Activated CD8-positive, alpha-beta T cell treated with anti-CD3 and anti-CD28 coated beads for 36 hours (primary cell): ENCODE measurements around the gene BRAF. TPM values are rescaled to one million over a fixed set of nuclear protein-coding genes. Genes with fewer than 3 reads are reported as not detected.
"Not testable (repeated sequence)": the region's sequence is repeated elsewhere in the genome, so short reads cannot be mapped to it uniquely, and the experiment has no call there.

Source experiments
- ATAC-seq: fragments of 200-7000 bp; cut with Tn5 transposase; one replicate; pipeline ENCODE4 v1.10.0; 2021; ENCODE audit warnings: mild to moderate bottlenecking, moderate library complexity
- CTCF ChIA-PET: fragments of 350-600 bp; sonication (Branson Sonifier 250); formaldehyde crosslinking; loops from one replicate; lab custom pipeline; 2021; ENCODE audit warnings: antibody characterized with exemption; lab: Charles Lee
- POLR2A ChIA-PET: fragments of 350-600 bp; sonication (Branson Sonifier 250); formaldehyde crosslinking; loops from one replicate; lab custom pipeline; 2021; ENCODE audit warnings: antibody characterized with exemption; lab: Charles Lee
- DNase-seq: peaks from one replicate; pipeline ENCODE4 v3.0.0-alpha.2; 2020
- H3K27ac Mint-ChIP-seq: one replicate; pipeline ENCODE4 v1.8.0; 2021; ENCODE audit warnings: mild to moderate bottlenecking, mixed read lengths
- H3K27me3 Mint-ChIP-seq: one replicate; pipeline ENCODE4 v1.8.0; 2021; ENCODE audit warnings: mixed read lengths
- H3K36me3 Mint-ChIP-seq: one replicate; pipeline ENCODE4 v1.8.0; 2021; ENCODE audit warnings: low read depth, mixed read lengths
- H3K4me1 Mint-ChIP-seq: one replicate; pipeline ENCODE4 v1.8.0; 2021; ENCODE audit warnings: low read depth, mixed read lengths
- H3K4me3 Mint-ChIP-seq: one replicate; pipeline ENCODE4 v1.8.0; 2021; ENCODE audit warnings: mild to moderate bottlenecking, moderate library complexity, mixed read lengths
- H3K9me3 Mint-ChIP-seq: one replicate; pipeline ENCODE4 v1.8.0; 2021; ENCODE audit warnings: mixed read lengths
- intact Hi-C: fragments of 100-400 bp; cut with micrococcal nuclease; formaldehyde crosslinking; loops from one replicate; pipeline ENCODE4 v1.10.0; 2022
- total RNA-seq, 2 experiments: library from RNA; stranded (reverse); gene quantifications; one replicate each; pipeline ENCODE4 v1.2.3, GENCODE V29; 2021
- TF ChIP-seq, protein P1 (sequence below): fragments of 200-600 bp; IDR thresholded peaks from one replicate; pipeline ENCODE4 v1.8.0; 2022; ENCODE audit warnings: antibody characterized with exemption, mild to moderate bottlenecking

The BRAF gene
- total RNA-seq, 2 experiments from 2014 or later, result 30.0 to 30.6 TPM

DNA sequence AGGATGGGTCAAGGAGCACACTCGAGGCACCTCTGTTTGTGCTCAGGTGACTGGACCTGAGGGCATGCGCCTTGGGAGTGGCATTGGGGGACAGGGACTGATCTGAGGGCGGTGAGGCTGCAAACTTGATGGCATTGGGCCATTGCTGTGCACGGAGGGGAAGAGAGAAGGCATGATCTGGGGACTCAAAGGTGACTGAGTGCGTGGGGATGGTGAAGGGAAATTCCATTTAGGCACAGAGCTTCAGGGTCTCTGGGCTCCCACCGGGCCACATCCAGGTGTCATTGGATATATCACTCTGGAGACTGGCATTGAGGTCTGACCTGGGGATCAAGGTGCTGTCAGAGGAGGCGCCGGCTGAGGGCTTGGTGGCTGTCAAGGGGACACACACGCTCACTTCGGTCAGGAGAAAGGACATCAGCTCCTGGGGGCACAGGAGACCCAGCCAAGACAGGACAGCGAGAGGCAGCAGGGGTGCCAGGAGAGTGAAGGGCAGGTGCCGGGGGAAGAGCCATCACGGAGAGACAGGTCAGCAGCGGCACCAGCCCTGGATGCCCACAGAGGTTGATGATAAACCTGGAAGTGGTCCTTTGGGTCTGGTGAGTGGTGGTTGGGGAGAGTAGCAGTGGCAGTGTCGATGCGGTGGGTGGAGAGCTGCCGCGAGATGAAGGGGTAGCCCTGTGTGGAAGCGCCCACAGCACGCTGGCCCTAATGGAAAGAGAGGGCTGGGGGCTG lies 246.5 kb downstream of the BRAF start:
- H3K4me3 Mint-ChIP-seq, result no peak overlapping the region
- ATAC-seq (no peak), DNase-seq (no peak)
- POLR2A ChIA-PET, result no interaction called here
- intact Hi-C loops, result no loop called here
- peaks cover 29% of the 10 kb centered on the region for H3K4me1 Mint-ChIP-seq
- TF ChIP-seq, protein P1, sequence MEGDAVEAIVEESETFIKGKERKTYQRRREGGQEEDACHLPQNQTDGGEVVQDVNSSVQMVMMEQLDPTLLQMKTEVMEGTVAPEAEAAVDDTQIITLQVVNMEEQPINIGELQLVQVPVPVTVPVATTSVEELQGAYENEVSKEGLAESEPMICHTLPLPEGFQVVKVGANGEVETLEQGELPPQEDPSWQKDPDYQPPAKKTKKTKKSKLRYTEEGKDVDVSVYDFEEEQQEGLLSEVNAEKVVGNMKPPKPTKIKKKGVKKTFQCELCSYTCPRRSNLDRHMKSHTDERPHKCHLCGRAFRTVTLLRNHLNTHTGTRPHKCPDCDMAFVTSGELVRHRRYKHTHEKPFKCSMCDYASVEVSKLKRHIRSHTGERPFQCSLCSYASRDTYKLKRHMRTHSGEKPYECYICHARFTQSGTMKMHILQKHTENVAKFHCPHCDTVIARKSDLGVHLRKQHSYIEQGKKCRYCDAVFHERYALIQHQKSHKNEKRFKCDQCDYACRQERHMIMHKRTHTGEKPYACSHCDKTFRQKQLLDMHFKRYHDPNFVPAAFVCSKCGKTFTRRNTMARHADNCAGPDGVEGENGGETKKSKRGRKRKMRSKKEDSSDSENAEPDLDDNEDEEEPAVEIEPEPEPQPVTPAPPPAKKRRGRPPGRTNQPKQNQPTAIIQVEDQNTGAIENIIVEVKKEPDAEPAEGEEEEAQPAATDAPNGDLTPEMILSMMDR, result no peak
- no peaks in the 10 kb centered on the region for H3K9me3 Mint-ChIP-seq
- CTCF ChIA-PET, result no interaction called here
- no peaks in the 10 kb centered on the region for H3K27me3 Mint-ChIP-seq
- peaks cover 37% of the 10 kb centered on the region for H3K36me3 Mint-ChIP-seq
- H3K27ac Mint-ChIP-seq, result no peak overlapping the region

GRCh38 chr7:140677496-140677895 lies 247.2 kb downstream of the BRAF start:
- Mint-ChIP-seq H3K9me3 (no peaks in the 10 kb centered on the region), H3K27me3 (no peaks in the 10 kb centered on the region), H3K27ac (no peak overlapping the region), H3K4me1 (peaks cover 29% of the 10 kb centered on the region), H3K36me3 (peaks cover 37% of the 10 kb centered on the region), H3K4me3 (no peak overlapping the region)
- ATAC-seq (no peak), DNase-seq (no peak)
- TF ChIP-seq, protein P1, result no peak
- POLR2A ChIA-PET, result no interaction called here
- CTCF ChIA-PET, result no interaction called here
- intact Hi-C loops, result no loop called here

DNA sequence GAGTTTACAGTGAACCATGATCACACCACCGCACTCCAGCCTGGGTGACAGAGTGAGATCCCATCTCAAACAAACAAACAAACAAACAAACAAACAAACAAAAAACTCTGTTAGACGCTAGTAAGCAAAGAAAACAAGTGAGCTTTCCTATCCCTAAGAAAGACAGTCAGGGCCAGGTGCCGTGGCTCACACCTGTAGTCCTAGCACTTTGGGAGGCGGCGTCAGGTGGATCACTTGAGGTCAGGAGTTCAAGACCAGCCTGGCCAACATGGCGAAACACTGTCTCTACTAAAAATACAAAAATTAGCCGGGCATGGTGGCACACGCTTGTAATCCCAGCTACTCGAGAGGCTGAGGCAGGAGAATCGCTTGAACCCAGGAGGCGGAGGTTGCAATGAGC lies 247.8 kb downstream of the BRAF start:
- ATAC-seq, H3K4me3 Mint-ChIP-seq, POLR2A ChIA-PET, intact Hi-C loops, H3K27me3 Mint-ChIP-seq, H3K9me3 Mint-ChIP-seq, DNase-seq, H3K27ac Mint-ChIP-seq: not testable (repeated sequence)
- CTCF ChIA-PET, result interaction anchor here (1.5 kb wide), 1 partner anchor 9 kb away, joined by 4 read pairs; no protein-coding TSS in a partner anchor
- Mint-ChIP-seq H3K36me3 (peaks cover 35% of the 10 kb centered on the region), H3K4me1 (peaks cover 34% of the 10 kb centered on the region)

GRCh38 chr7:140676306-140676705 lies 248.4 kb downstream of the BRAF start:
- Mint-ChIP-seq H3K4me3 (no peak overlapping the region), H3K36me3 (peaks cover 33% of the 10 kb centered on the region), H3K27me3 (no peaks in the 10 kb centered on the region), H3K27ac (no peak overlapping the region), H3K9me3 (no peaks in the 10 kb centered on the region), H3K4me1 (peaks cover 35% of the 10 kb centered on the region)
- DNase-seq (no peak), ATAC-seq (no peak)
- intact Hi-C loops, result no loop called here
- POLR2A ChIA-PET, result no interaction called here
- TF ChIP-seq, protein P1, result no peak
- CTCF ChIA-PET, result interaction anchor here (1.5 kb wide), 1 partner anchor 10 kb away, joined by 4 read pairs; no protein-coding TSS in a partner anchor

GRCh38 chr7:140675726-140676125 lies 249.0 kb downstream of the BRAF start:
- CTCF ChIA-PET, result interaction anchor here (1.0 to 1.5 kb wide), 6 partner anchors 10 to 339 kb away, joined by 3 to 6 read pairs (median 4); partner anchors contain the start of gene MRPS33
- intact Hi-C loops, result no loop called here
- Mint-ChIP-seq H3K27me3 (no peaks in the 10 kb centered on the region), H3K4me1 (peaks cover 35% of the 10 kb centered on the region), H3K4me3 (no peak overlapping the region), H3K27ac (no peak overlapping the region), H3K9me3 (no peaks in the 10 kb centered on the region), H3K36me3 (peaks cover 29% of the 10 kb centered on the region)
- DNase-seq (no peak), ATAC-seq (no peak)
- TF ChIP-seq, protein P1, result no peak
- POLR2A ChIA-PET, result interaction anchor here (1.1 to 3.6 kb wide), 2 partner anchors 10 to 21 kb away, joined by 3 to 14 read pairs; partner anchors contain the start of gene NDUFB2
